HepG2 (cell line): ENCODE measurements around the gene RBM5. TPM values are rescaled to one million over a fixed set of nuclear protein-coding genes. Genes with fewer than 3 reads are reported as not detected.

Source experiments
- CCAR2 ChIP-seq: fragments of 200-400 bp; formaldehyde crosslinking; optimal IDR thresholded peaks from 2 replicates; pipeline ENCODE3; 2018; ENCODE audit warnings: low read depth, mild to moderate bottlenecking, low read length, moderate library complexity
- ELF4 ChIP-seq: sonication (generic); formaldehyde crosslinking; IDR thresholded peaks from 2 replicates; pipeline ENCODE4 v1.5.0; 2020; ENCODE audit warnings: missing genetic modification reagents, mild to moderate bottlenecking, moderate library complexity, borderline replicate concordance
- HIVEP1 ChIP-seq: sonication (generic); formaldehyde crosslinking; IDR thresholded peaks from 2 replicates; pipeline ENCODE4 v1.4.0; 2020; ENCODE audit warnings: mild to moderate bottlenecking, missing genetic modification reagents
- HOXD1 ChIP-seq: sonication (generic); formaldehyde crosslinking; IDR thresholded peaks from 2 replicates; pipeline ENCODE4 v1.5.0; 2020; ENCODE audit warnings: missing genetic modification reagents
- MLLT10 ChIP-seq: sonication (generic); formaldehyde crosslinking; IDR thresholded peaks from 2 replicates; pipeline ENCODE4 v1.4.0; 2020; ENCODE audit warnings: missing genetic modification reagents
- RFXANK ChIP-seq: IDR thresholded peaks from 2 replicates; pipeline ENCODE4 v1.6.1; 2016
- ZBTB21 ChIP-seq: sonication (generic); formaldehyde crosslinking; IDR thresholded peaks from 2 replicates; pipeline ENCODE4 v1.4.0; 2020; ENCODE audit warnings: missing genetic modification reagents
- ZNF451 ChIP-seq: sonication (generic); formaldehyde crosslinking; IDR thresholded peaks from 2 replicates; pipeline ENCODE4 v1.5.0; 2020; ENCODE audit warnings: mild to moderate bottlenecking, missing genetic modification reagents
- ZNF660 ChIP-seq: sonication (generic); formaldehyde crosslinking; IDR thresholded peaks from 2 replicates; pipeline ENCODE4 v1.5.1; 2020; ENCODE audit warnings: mild to moderate bottlenecking, low read depth, missing genetic modification reagents, borderline replicate concordance
- ZNF777 ChIP-seq: sonication (generic); formaldehyde crosslinking; IDR thresholded peaks from 2 replicates; pipeline ENCODE4 v1.4.0; 2020; ENCODE audit warnings: missing genetic modification reagents
- ZSCAN20 ChIP-seq: sonication (generic); formaldehyde crosslinking; IDR thresholded peaks from 2 replicates; pipeline ENCODE4 v1.4.0; 2020; ENCODE audit warnings: missing genetic modification reagents, mild to moderate bottlenecking, borderline replicate concordance
- polyA plus RNA-seq, 8 experiments: library from polyadenylated mRNA; depleted of rRNA in 3 of 8; stranded (reverse) in 7 of 8; unstranded in 1 of 8; fragments of >200 nt; fragmentation: Illumina TruSeq in 4 of 8; extraction: Trizol in 4 of 8; gene quantifications; 2 replicates each; pipeline versions ENCODE4 v1.2.1 to v1.2.3, GENCODE V29; 2011 to 2016; ENCODE audit warnings: low read depth in 4 of 8, missing spikeins in 1 of 8, mixed read lengths in 1 of 8; ENCODE audit not compliant: insufficient read depth in 1 of 8
- total RNA-seq, 5 experiments: library from RNA; depleted of rRNA; stranded (reverse); fragments of >200 nt; fragmentation: Illumina TruSeq; extraction: Trizol; gene quantifications; 2 replicates each; pipeline ENCODE4 v1.2.3, GENCODE V29; 2016; ENCODE audit warnings: low read depth in 1 of 5
- TF ChIP-seq, protein P1 (sequence below): sonication (generic); formaldehyde crosslinking; IDR thresholded peaks from 2 replicates; pipeline ENCODE4 v1.8.1; 2023; ENCODE audit warnings: mild to moderate bottlenecking, inconsistent platforms, moderate library complexity, missing genetic modification reagents, borderline replicate concordance
- TF ChIP-seq, protein P2 (sequence below): sonication (generic); formaldehyde crosslinking; IDR thresholded peaks from 2 replicates; pipeline ENCODE4 v1.4.0; 2020; ENCODE audit warnings: mild to moderate bottlenecking, missing genetic modification reagents
- TF ChIP-seq, protein P3 (sequence below): sonication (generic); formaldehyde crosslinking; IDR thresholded peaks from 2 replicates; pipeline ENCODE4 v1.4.0; 2020; ENCODE audit warnings: mild to moderate bottlenecking, missing genetic modification reagents
- TF ChIP-seq, protein P4 (sequence below): sonication (generic); formaldehyde crosslinking; conservative IDR thresholded peaks from 2 replicates; pipeline ENCODE4 v1.5.0; 2020; ENCODE audit warnings: missing genetic modification reagents
- TF ChIP-seq, protein P5 (sequence below): sonication (generic); formaldehyde crosslinking; IDR thresholded peaks from 2 replicates; pipeline ENCODE4 v1.4.0; 2020; ENCODE audit warnings: missing genetic modification reagents, low read depth, mild to moderate bottlenecking, borderline replicate concordance
- TF ChIP-seq, protein P6 (sequence below): sonication (generic); formaldehyde crosslinking; IDR thresholded peaks from 2 replicates; pipeline ENCODE4 v1.4.0; 2020; ENCODE audit warnings: missing genetic modification reagents
- TF ChIP-seq, protein P7 (sequence below), 2 experiments: sonication (generic) in 1 of 2; formaldehyde crosslinking in 1 of 2; IDR thresholded peaks; 2 replicates each; pipeline versions ENCODE4 v1.6.1 to v1.9.0; 2014 to 2022; ENCODE audit warnings: antibody characterized with exemption in 1 of 2, borderline replicate concordance in 1 of 2, inconsistent platforms in 1 of 2, low read depth in 1 of 2, missing genetic modification reagents in 1 of 2

The RBM5 gene
- total and polyA plus RNA-seq, 2 of the 13 experiments (the other 11 are each of a cell fraction or from before 2014, with no cell fraction given): 106 to 204 TPM

DNA sequence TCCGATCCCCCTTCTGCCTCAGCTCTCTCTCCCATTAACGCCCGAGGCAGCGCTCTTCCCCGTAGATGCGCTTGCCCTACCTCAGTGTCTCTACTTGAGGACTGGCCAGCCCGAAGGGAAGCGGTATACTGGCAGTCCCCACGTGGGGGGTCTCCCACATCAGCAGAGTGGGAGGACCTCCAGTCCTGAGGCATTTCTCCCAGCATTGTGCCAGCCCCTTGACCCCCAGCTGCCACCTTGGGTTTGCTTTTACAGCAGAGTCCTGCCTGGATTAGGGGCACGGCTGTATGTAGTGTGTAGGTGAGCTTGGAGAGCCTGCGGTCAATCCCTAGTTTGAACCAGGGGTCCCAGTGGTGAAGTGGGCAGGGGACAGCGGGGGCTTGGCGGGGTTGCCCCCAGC is 67.2 kb downstream of the RBM5 start (continued):
- TF ChIP-seq, protein P1, sequence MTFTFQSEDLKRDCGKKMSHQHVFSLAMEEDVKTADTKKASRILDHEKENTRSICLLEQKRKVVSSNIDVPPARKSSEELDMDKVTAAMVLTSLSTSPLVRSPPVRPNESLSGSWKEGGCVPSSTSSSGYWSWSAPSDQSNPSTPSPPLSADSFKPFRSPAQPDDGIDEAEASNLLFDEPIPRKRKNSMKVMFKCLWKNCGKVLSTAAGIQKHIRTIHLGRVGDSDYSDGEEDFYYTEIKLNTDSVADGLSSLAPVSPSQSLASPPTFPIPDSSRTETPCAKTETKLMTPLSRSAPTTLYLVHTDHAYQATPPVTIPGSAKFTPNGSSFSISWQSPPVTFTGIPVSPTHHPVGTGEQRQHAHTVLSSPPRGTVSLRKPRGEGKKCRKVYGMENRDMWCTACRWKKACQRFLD (CRISPR knock-in tag): no peak
- TF ChIP-seq ZBTB21 (CRISPR knock-in tag) (no peak), ZNF451 (CRISPR knock-in tag) (no peak), ZSCAN20 (no peak), MLLT10 (CRISPR knock-in tag) (no peak), ZNF777 (CRISPR knock-in tag) (no peak), HOXD1 (CRISPR knock-in tag) (no peak), ELF4 (CRISPR knock-in tag) (no peak), HIVEP1 (CRISPR knock-in tag) (no peak), CCAR2 (no peak), RFXANK (CRISPR knock-in tag) (no peak), ZNF660 (CRISPR knock-in tag) (no peak)
- TF ChIP-seq, protein P2, sequence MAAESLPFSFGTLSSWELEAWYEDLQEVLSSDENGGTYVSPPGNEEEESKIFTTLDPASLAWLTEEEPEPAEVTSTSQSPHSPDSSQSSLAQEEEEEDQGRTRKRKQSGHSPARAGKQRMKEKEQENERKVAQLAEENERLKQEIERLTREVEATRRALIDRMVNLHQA (CRISPR knock-in tag): no peak
- TF ChIP-seq, protein P3, sequence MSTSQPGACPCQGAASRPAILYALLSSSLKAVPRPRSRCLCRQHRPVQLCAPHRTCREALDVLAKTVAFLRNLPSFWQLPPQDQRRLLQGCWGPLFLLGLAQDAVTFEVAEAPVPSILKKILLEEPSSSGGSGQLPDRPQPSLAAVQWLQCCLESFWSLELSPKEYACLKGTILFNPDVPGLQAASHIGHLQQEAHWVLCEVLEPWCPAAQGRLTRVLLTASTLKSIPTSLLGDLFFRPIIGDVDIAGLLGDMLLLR (CRISPR knock-in tag): no peak
- TF ChIP-seq, protein P4, sequence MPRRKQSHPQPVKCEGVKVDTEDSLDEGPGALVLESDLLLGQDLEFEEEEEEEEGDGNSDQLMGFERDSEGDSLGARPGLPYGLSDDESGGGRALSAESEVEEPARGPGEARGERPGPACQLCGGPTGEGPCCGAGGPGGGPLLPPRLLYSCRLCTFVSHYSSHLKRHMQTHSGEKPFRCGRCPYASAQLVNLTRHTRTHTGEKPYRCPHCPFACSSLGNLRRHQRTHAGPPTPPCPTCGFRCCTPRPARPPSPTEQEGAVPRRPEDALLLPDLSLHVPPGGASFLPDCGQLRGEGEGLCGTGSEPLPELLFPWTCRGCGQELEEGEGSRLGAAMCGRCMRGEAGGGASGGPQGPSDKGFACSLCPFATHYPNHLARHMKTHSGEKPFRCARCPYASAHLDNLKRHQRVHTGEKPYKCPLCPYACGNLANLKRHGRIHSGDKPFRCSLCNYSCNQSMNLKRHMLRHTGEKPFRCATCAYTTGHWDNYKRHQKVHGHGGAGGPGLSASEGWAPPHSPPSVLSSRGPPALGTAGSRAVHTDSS (CRISPR knock-in tag): no peak
- TF ChIP-seq, protein P5, sequence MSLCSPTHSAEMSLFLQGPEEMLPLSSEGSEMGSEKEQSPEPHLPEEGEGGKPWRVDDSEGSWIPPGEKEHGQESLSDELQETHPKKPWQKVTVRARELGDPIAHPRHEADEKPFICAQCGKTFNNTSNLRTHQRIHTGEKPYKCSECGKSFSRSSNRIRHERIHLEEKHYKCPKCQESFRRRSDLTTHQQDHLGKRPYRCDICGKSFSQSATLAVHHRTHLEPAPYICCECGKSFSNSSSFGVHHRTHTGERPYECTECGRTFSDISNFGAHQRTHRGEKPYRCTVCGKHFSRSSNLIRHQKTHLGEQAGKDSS (CRISPR knock-in tag): no peak
- TF ChIP-seq, protein P6, sequence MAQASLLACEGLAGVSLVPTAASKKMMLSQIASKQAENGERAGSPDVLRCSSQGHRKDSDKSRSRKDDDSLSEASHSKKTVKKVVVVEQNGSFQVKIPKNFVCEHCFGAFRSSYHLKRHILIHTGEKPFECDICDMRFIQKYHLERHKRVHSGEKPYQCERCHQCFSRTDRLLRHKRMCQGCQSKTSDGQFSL: 0 out of 2 replicates have a peak, but pooled peaks have one; percentile 44
- TF ChIP-seq, protein P7, sequence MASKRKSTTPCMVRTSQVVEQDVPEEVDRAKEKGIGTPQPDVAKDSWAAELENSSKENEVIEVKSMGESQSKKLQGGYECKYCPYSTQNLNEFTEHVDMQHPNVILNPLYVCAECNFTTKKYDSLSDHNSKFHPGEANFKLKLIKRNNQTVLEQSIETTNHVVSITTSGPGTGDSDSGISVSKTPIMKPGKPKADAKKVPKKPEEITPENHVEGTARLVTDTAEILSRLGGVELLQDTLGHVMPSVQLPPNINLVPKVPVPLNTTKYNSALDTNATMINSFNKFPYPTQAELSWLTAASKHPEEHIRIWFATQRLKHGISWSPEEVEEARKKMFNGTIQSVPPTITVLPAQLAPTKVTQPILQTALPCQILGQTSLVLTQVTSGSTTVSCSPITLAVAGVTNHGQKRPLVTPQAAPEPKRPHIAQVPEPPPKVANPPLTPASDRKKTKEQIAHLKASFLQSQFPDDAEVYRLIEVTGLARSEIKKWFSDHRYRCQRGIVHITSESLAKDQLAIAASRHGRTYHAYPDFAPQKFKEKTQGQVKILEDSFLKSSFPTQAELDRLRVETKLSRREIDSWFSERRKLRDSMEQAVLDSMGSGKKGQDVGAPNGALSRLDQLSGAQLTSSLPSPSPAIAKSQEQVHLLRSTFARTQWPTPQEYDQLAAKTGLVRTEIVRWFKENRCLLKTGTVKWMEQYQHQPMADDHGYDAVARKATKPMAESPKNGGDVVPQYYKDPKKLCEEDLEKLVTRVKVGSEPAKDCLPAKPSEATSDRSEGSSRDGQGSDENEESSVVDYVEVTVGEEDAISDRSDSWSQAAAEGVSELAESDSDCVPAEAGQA (IDR thresholded peaks at IDR 0.05; ENCODE audit: low read depth): no peak
- TF ChIP-seq, protein P7 (CRISPR knock-in tag; IDR thresholded peaks at IDR 0.05; ENCODE audit: borderline replicate concordance): no peak
